Ovary (tissue), 9 donors: ENCODE results near the gene FBXO30. TPM values are rescaled to one million over a fixed set of nuclear protein-coding genes. Genes with fewer than 3 reads are reported as not detected.

Source experiments
- DNase-seq, 5 donors: peaks; one replicate each; pipeline ENCODE4 v3.0.0-alpha.2; 2019 to 2020
- H3K27ac ChIP-seq, 2 donors: fragments of 200-600 bp; one replicate each; pipeline versions ENCODE4 v1.5.1 to v1.8.0; 2019 to 2022
- H3K27me3 ChIP-seq: fragments of 200-600 bp; one replicate; pipeline ENCODE4 v1.8.0; 2022
- H3K36me3 ChIP-seq: fragments of 200-600 bp; sonication (generic); one replicate; pipeline ENCODE4 v1.5.1; 2019
- H3K4me1 ChIP-seq: one replicate; pipeline ENCODE4 v1.8.1; 2013; ENCODE audit warnings: mild to moderate bottlenecking, moderate library complexity; ENCODE audit not compliant: insufficient read depth
- H3K4me3 ChIP-seq: fragments of 200-600 bp; sonication (generic); one replicate; pipeline ENCODE4 v1.5.1; 2017
- H3K9me3 ChIP-seq, 2 donors: fragments of 200-600 bp in 1 of 2; sonication (generic) in 1 of 2; one replicate each; pipeline versions ENCODE4 v1.5.1 to v1.8.1; 2013 to 2019; ENCODE audit warnings: mild to moderate bottlenecking in 1 of 2, moderate library complexity in 1 of 2
- CTCF ChIP-seq, 3 donors: fragments of 450-650 bp in 2 of 3; fragments of 200-600 bp in 1 of 3; IDR thresholded peaks; one replicate each; pipeline versions ENCODE4 v1.5.1 to v1.8.0; 2016 to 2022; ENCODE audit warnings: antibody characterized with exemption in 3 of 3, mild to moderate bottlenecking in 1 of 3
- EP300 ChIP-seq: sonication (generic); formaldehyde crosslinking; IDR thresholded peaks from one replicate; pipeline ENCODE4 v1.6.1; 2017; ENCODE audit warnings: antibody characterized with exemption
- POLR2A ChIP-seq: fragments of 450-650 bp; IDR thresholded peaks from one replicate; pipeline ENCODE4 v1.6.1; 2017; ENCODE audit warnings: antibody characterized with exemption, mild to moderate bottlenecking, moderate library complexity
- WGBS, 3 donors: extraction: QIAGEN DNeasy Blood & Tissue Kit in 1 of 3; methylation state at CpG; one replicate each; pipeline versions ENCODE4 v1.1.5 to v1.1.7; 2013 to 2017; 5-methylcytosine and 5-hydroxymethylcytosine counted together
- intact Hi-C, 4 donors: fragments of 100-400 bp; cut with DNase I; formaldehyde crosslinking; loops; one replicate each; pipeline versions ENCODE4 v1.11.0 to v1.15.1; 2022 to 2023
- polyA plus RNA-seq, 2 donors: library from polyadenylated mRNA; stranded (reverse); fragments of 200-250 nt in 1 of 2; fragments of 350-450 nt in 1 of 2; fragmentation: Illumina TruSeq in 1 of 2; extraction: RNeasy Lipid Tissue Mini Kit (QIAGEN cat#74804) in 1 of 2; gene quantifications; one replicate each; pipeline ENCODE4 v1.2.3, GENCODE V29; 2013 to 2014
- total RNA-seq, 7 donors: library from RNA; depleted of rRNA in 2 of 7; stranded (reverse); fragments of >200 nt in 2 of 7; fragmentation: NEBNext Ultra II Directional in 3 of 7; extraction: Animal tissue kit (Norgen Biotek cat#: 25700) in 3 of 7; gene quantifications; one replicate each; pipeline versions ENCODE4 v1.1.0 to v1.2.4, GENCODE V29; 2016 to 2023
- donor health status: DM: no; HTN: no; CAD: no; lungs with moderate emphysema.
- donor health status: DM: no; HTN: no; CAD: no.
- donor health status: Bipolar disorder and iron deficiency.
- donor health status: DM: yes; HTN: yes; CAD: no.
- donor health status: DM: no; HTN: no; CAD: no.
- donor health status: DM: yes; HTN: yes; CAD: no.

FBXO30 gene
- total and polyA plus RNA-seq, 9 donors, result 5.6 to 13.5 (median 9.6) TPM

GRCh38 chr6:145744619-145745018 is 70.0 kb downstream of the FBXO30 start:
- Histone ChIP-seq H3K9me3 (no peaks in the 10 kb centered on the region), H3K27me3 (no peaks in the 10 kb centered on the region), H3K27ac (no peak overlapping the region), H3K36me3 (no peaks in the 10 kb centered on the region), H3K4me3 (no peak overlapping the region), H3K4me1 (no peaks in the 10 kb centered on the region)
- TF ChIP-seq EP300 (no peak), CTCF (IDR thresholded peaks at IDR 0.05) (no peak), POLR2A (no peak)
- intact Hi-C loops, result no loop called here
- DNase-seq, result no peak
- WGBS, 3 donors, result 87 to 95% (median 91%) methylated on average over 2 of the region's 2 CpGs

Other genes with a start within 250 kb of the FBXO30 start
- gene EPM2A, start 79.3 kb downstream of the FBXO30 start, total RNA-seq, result 10 to 100 TPM; 12.2 to 23.9 (median 19.8) TPM
- 10 to 100 TPM in 1 of 2 donors, 1 to 10 TPM in 1; 6.0 to 13.4 TPM for gene EPM2A, start 79.3 kb downstream of the FBXO30 start, polyA plus RNA-seq
- gene SHPRH, start 149.6 kb upstream of the FBXO30 start, total RNA-seq, result 10 to 100 TPM; 25.1 to 52.1 (median 31.1) TPM
- gene SHPRH, start 149.6 kb upstream of the FBXO30 start, polyA plus RNA-seq, result 10 to 100 TPM in 1 of 2 donors, 1 to 10 TPM in 1; 9.1 to 10.4 TPM
- gene GRM1, start 214.3 kb upstream of the FBXO30 start, total RNA-seq, result under 1 TPM; 0.08 to 0.24 (median 0.10) TPM
- gene GRM1, start 214.3 kb upstream of the FBXO30 start, polyA plus RNA-seq, result under 1 TPM; 0.02 to 0.03 TPM